Uterus (tissue), 2 donors: ENCODE data around the gene VSX1.

Experiments used
- CTCF ChIP-seq, 4 experiments: fragments of 200-600 bp in 2 of 4; fragments of 450-650 bp in 2 of 4; sonication (generic) in 2 of 4; IDR thresholded peaks; one replicate each; pipeline ENCODE4 v1.5.1; 2016 to 2019; ENCODE audit warnings: antibody characterized with exemption in 4 of 4, mild to moderate bottlenecking in 2 of 4, moderate library complexity in 1 of 4
- POLR2A ChIP-seq, 2 donors: fragments of 450-650 bp; IDR thresholded peaks; one replicate each; pipeline ENCODE4 v1.6.1; 2016; ENCODE audit warnings: antibody characterized with exemption in 2 of 2, mild to moderate bottlenecking in 1 of 2, moderate library complexity in 1 of 2

DNA sequence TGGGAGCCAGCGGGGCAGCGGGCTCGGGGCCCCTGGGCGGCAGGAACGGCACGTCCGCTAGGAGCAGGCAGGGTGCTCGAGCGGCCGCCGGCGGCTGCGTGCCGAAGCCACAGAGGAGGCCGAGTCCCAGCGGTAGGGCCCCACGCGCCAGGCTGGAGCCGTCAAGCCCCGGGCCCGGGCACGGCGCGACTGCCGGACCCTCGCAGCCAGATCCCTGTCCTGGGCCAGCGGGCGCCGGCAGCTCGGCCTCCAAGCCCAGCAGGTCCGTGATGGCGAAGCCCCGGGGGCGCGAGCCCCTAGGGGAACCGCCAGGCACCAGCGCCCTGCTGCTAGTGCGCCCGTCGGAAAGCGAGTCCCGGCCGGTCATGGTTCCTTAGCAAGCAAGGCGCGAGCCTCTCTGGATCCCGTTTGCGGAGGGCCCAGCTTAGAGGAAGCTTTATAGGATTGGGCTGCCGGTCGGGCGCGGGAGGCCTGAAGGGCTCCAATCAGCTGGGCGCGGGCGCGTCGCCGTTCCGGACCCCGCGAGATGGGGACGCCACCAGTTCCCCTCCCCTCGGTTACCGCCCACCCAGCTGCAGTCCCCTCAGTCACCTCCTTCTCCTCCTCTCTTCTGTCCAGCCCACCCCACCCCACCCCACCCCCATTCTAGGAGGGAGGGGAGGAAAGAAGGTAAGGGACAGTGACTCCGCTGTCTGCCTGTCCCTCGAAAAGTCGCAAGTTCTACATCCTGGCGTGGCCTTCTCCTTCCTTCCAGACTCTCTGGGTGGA lies at the start of gene VSX1:
- TF ChIP-seq CTCF (IDR thresholded peaks at IDR 0.05), result no peak
- TF ChIP-seq POLR2A (IDR thresholded peaks at IDR 0.05), result no peak
